HCT116 (cell line): ENCODE results near the gene CPZ. TPM values are rescaled to one million over a fixed set of nuclear protein-coding genes. Genes with fewer than 3 reads are reported as not detected.

ENCODE experiments used
- ATAC-seq: fragments of 200-7000 bp; cut with Tn5 transposase; 2 replicates; pipeline ENCODE4 v1.9.1; 2020; ENCODE audit warnings: mild to moderate bottlenecking, moderate library complexity
- BruUV-seq: library from RNA; stranded (reverse); fragments of 400-500 nt; replicated peaks from 2 replicates; lab custom pipeline; 2021; lab: Mats Ljungman, UMichigan
- CTCF ChIA-PET: fragments of 300-600 bp; sonication (Branson Sonifier 250); formaldehyde crosslinking; loops from one replicate; lab custom pipeline; 2021; ENCODE audit warnings: antibody characterized with exemption; lab: Charles Lee
- POLR2A ChIA-PET: fragments of 300-600, 350-600 bp; sonication (Branson Sonifier 250); formaldehyde crosslinking; loops from one replicate; lab custom pipeline; 2021; ENCODE audit warnings: antibody characterized with exemption; lab: Charles Lee
- RAD21 ChIA-PET, 2 experiments: fragments of 300-600 bp; sonication (Branson Sonifier 250); formaldehyde crosslinking; loops; one replicate each; lab custom pipeline; 2023; ENCODE audit warnings: low total read pairs in 2 of 2; ENCODE audit not compliant: uncharacterized antibody in 2 of 2, unreplicated experiment in 2 of 2, low non-redundant PET in 1 of 2; lab: Charles Lee
- DNase-seq: peaks from one replicate; pipeline ENCODE4 v3.0.0-alpha.2; 2010; ENCODE audit warnings: low read depth, low spot score
- H2AFZ ChIP-seq: fragments of 200-600 bp; shearing (Covaris generic), sonication (generic); 2 replicates; pipeline ENCODE4 v1.6.1; 2017; ENCODE audit warnings: low read depth, mixed run types, mixed read lengths, antibody characterized with exemption, low read length; ENCODE audit not compliant: poor library complexity, severe bottlenecking
- H3K27ac ChIP-seq: 2 replicates; pipeline ENCODE4 v1.5.1; 2012; ENCODE audit warnings: low read depth, low read length
- H3K27me3 ChIP-seq: fragments of 200-600 bp; sonication (generic); 2 replicates; pipeline ENCODE4 v1.6.1; 2016; ENCODE audit warnings: mixed run types, low read length, mixed read lengths; ENCODE audit not compliant: insufficient read depth
- H3K36me3 ChIP-seq, 2 experiments: fragments of 200-500 bp in 1 of 2; fragments of 200-600 bp in 1 of 2; sonication (Bioruptor generic) in 1 of 2; sonication (generic) in 1 of 2; 2 replicates each; pipeline versions ENCODE4 v1.5.1 to v1.6.1; 2014 to 2016; ENCODE audit warnings: low read length in 2 of 2, inconsistent platforms in 1 of 2, mixed read lengths in 1 of 2, mixed run types in 1 of 2; ENCODE audit not compliant: insufficient read depth in 2 of 2, control insufficient read depth in 1 of 2
- H3K4me1 ChIP-seq, 2 experiments: fragments of 200-600 bp in 1 of 2; sonication (generic) in 1 of 2; 2 replicates each; pipeline versions ENCODE4 v1.5.1 to v1.6.1; 2012 to 2017; ENCODE audit warnings: low read length in 2 of 2, inconsistent platforms in 1 of 2, mild to moderate bottlenecking in 1 of 2, mixed read lengths in 1 of 2, mixed run types in 1 of 2, moderate library complexity in 1 of 2; ENCODE audit not compliant: insufficient read depth in 2 of 2, control insufficient read depth in 1 of 2
- H3K4me2 ChIP-seq: fragments of 200-600 bp; sonication (generic); 2 replicates; pipeline ENCODE4 v1.6.1; 2017; ENCODE audit warnings: mixed run types, low read length, mixed read lengths
- H3K4me3 ChIP-seq, 2 experiments: fragments of 200-600 bp in 1 of 2; sonication (generic) in 1 of 2; replicated peaks in 1 of 2; 2 replicates each; pipeline ENCODE4 v1.5.1; 2011 to 2016; ENCODE audit warnings: low read length in 2 of 2, control low read depth in 1 of 2, low read depth in 1 of 2, mild to moderate bottlenecking in 1 of 2, mixed read lengths in 1 of 2, mixed run types in 1 of 2
- H3K79me2 ChIP-seq: fragments of 200-600 bp; sonication (generic); 2 replicates; pipeline ENCODE4 v1.6.1; 2017; ENCODE audit warnings: mild to moderate bottlenecking, mixed run types, low read length, moderate library complexity, mixed read lengths; ENCODE audit not compliant: insufficient read depth
- H3K9ac ChIP-seq: fragments of 200-600 bp; sonication (generic); 2 replicates; pipeline ENCODE4 v1.6.1; 2016; ENCODE audit warnings: low read length, mixed read lengths
- H3K9me2 ChIP-seq: fragments of 200-600 bp; sonication (generic), shearing (Covaris generic); 2 replicates; pipeline ENCODE4 v1.6.1; 2017; ENCODE audit warnings: mixed run types, mild to moderate bottlenecking, moderate library complexity; ENCODE audit not compliant: insufficient read depth
- H3K9me3 ChIP-seq, 2 experiments: fragments of 200-500 bp in 1 of 2; fragments of 200-600 bp in 1 of 2; sonication (Bioruptor generic) in 1 of 2; sonication (generic) in 1 of 2; 2 replicates each; pipeline ENCODE4 v1.6.1; 2014 to 2017; ENCODE audit warnings: low read length in 2 of 2, mixed read lengths in 2 of 2, inconsistent platforms in 1 of 2, low read depth in 1 of 2, mild to moderate bottlenecking in 1 of 2, mixed run types in 1 of 2, moderate library complexity in 1 of 2; ENCODE audit not compliant: control insufficient read depth in 1 of 2, insufficient read depth in 1 of 2
- H4K20me1 ChIP-seq: fragments of 200-600 bp; sonication (generic), shearing (Covaris generic); 2 replicates; pipeline ENCODE4 v1.6.1; 2017; ENCODE audit warnings: mixed run types, mild to moderate bottlenecking, moderate library complexity; ENCODE audit not compliant: insufficient read depth
- CEBPB ChIP-seq: IDR thresholded peaks from 2 replicates; pipeline ENCODE4 v1.6.1; 2012; ENCODE audit warnings: low read depth
- EGR1 ChIP-seq: IDR thresholded peaks from 2 replicates; pipeline ENCODE4 v1.6.1; 2012; ENCODE audit warnings: low read depth
- EZH2 ChIP-seq: fragments of 200-600 bp; sonication (generic); IDR thresholded peaks from 2 replicates; pipeline ENCODE4 v1.6.1; 2017; ENCODE audit warnings: antibody characterized with exemption, mixed run types
- EZH2phosphoT487 ChIP-seq: fragments of 200-600 bp; IDR thresholded peaks from 2 replicates; pipeline ENCODE4 v1.6.1; 2018; ENCODE audit warnings: antibody characterized with exemption, borderline replicate concordance
- FOSL1 ChIP-seq: IDR thresholded peaks from 2 replicates; pipeline ENCODE4 v1.6.1; 2012; ENCODE audit warnings: low read depth
- JUND ChIP-seq: IDR thresholded peaks from 2 replicates; pipeline ENCODE4 v1.6.1; 2012
- MAX ChIP-seq: IDR thresholded peaks from 2 replicates; pipeline ENCODE4 v1.6.1; 2012
- POLR2A ChIP-seq: IDR thresholded peaks from 2 replicates; pipeline ENCODE4 v1.7.0; 2011; ENCODE audit warnings: borderline replicate concordance; ENCODE audit not compliant: insufficient read depth, insufficient read length; ENCODE audit errors: extremely low read depth
- POLR2AphosphoS5 ChIP-seq: IDR thresholded peaks from 2 replicates; pipeline ENCODE4 v1.6.1; 2011; ENCODE audit warnings: mild to moderate bottlenecking, low read depth, low read length, moderate library complexity
- REST ChIP-seq: IDR thresholded peaks from 2 replicates; pipeline ENCODE4 v1.6.1; 2012; ENCODE audit warnings: low read depth
- SIN3A ChIP-seq: IDR thresholded peaks from 2 replicates; pipeline ENCODE4 v1.6.1; 2012; ENCODE audit warnings: low read depth
- SP1 ChIP-seq: IDR thresholded peaks from 2 replicates; pipeline ENCODE4 v1.6.1; 2012; ENCODE audit warnings: low read depth
- TCF7L2 ChIP-seq: IDR thresholded peaks from 2 replicates; pipeline ENCODE4 v1.7.0; 2011; ENCODE audit warnings: borderline replicate concordance, inconsistent platforms; ENCODE audit not compliant: insufficient read depth, insufficient read length; ENCODE audit errors: extremely low read depth
- YY1 ChIP-seq: IDR thresholded peaks from 2 replicates; pipeline ENCODE4 v1.6.1; 2011; ENCODE audit warnings: low read length, low read depth, moderate library complexity, mild to moderate bottlenecking; ENCODE audit not compliant: insufficient replicate concordance; ENCODE audit errors: extremely low read depth
- ZBTB33 ChIP-seq: IDR thresholded peaks from 2 replicates; pipeline ENCODE4 v1.6.1; 2011; ENCODE audit warnings: mild to moderate bottlenecking, low read length, moderate library complexity; ENCODE audit not compliant: insufficient replicate concordance; ENCODE audit errors: extremely low read depth
- ZFX ChIP-seq: fragments of 450-650 bp; IDR thresholded peaks from 2 replicates; pipeline ENCODE4 v1.6.1; 2017
- intact Hi-C: fragments of 100-400 bp; cut with micrococcal nuclease; formaldehyde crosslinking; loops from 2 replicates; pipeline ENCODE4 v1.10.0; 2022
- total RNA-seq: library from RNA; stranded (reverse); gene quantifications from one replicate; pipeline ENCODE4 v1.2.1, GENCODE V29; 2021; ENCODE audit not compliant: unreplicated experiment

CPZ gene
- total RNA-seq, 1 experiment from 2014 or later, result not detected

GRCh38 chr4:8609824-8610350, 17.3 kb downstream of the CPZ start (continued):
- no peak for TF ChIP-seq YY1
- no peak for TF ChIP-seq EZH2
- TF ChIP-seq MAX, result no peak
- TF ChIP-seq POLR2A, result no peak
- no peak for TF ChIP-seq ZBTB33

- ATAC-seq (no peak), DNase-seq (no peak)
- no TSS peak for BruUV-seq
- Histone ChIP-seq H3K27ac (no peak overlapping the region), H3K9ac (no peak overlapping the region), H3K4me2 (no peak overlapping the region), H3K4me3 (no peak overlapping the region), H2AFZ (no peak overlapping the region), H3K79me2 (no peaks in the 10 kb centered on the region), H3K36me3 (no peaks in the 10 kb centered on the region), H4K20me1 (no peaks in the 10 kb centered on the region), H3K27me3 (no peaks in the 10 kb centered on the region), H3K9me3 (no peaks in the 10 kb centered on the region), H3K4me1 (no peaks in the 10 kb centered on the region), H3K9me2 (no peaks in the 10 kb centered on the region)
- CTCF ChIA-PET, result interaction anchor here (1.2 kb wide), 1 partner anchor 307 kb away, joined by 3 read pairs; no protein-coding TSS in a partner anchor
- POLR2A ChIA-PET, result no interaction called here
- RAD21 ChIA-PET, result no interaction called here
- intact Hi-C loops, result no loop called here
- no peak for TF ChIP-seq FOSL1
- no peak for TF ChIP-seq SP1
- no peak for TF ChIP-seq ZBTB33
- TF ChIP-seq POLR2AphosphoS5, result no peak
- TF ChIP-seq EGR1, result no peak
- TF ChIP-seq JUND, result no peak
- TF ChIP-seq EZH2phosphoT487, result no peak
- no peak for TF ChIP-seq POLR2A
- TF ChIP-seq EZH2, result no peak
- no peak for TF ChIP-seq MAX
- TF ChIP-seq REST, result no peak
- TF ChIP-seq SIN3A, result no peak
- TF ChIP-seq TCF7L2, result no peak
- no peak for TF ChIP-seq CEBPB
- TF ChIP-seq ZFX, result no peak
Measured at GRCh38 chr4:8610858-8611616, 18.5 kb downstream of the CPZ start.
